Tibial nerve (tissue), 4 donors: ENCODE results near the gene SLC38A3. TPM values are rescaled to one million over a fixed set of nuclear protein-coding genes. Genes with fewer than 3 reads are reported as not detected.

Source experiments
- DNase-seq, 2 donors: peaks; one replicate each; pipeline ENCODE4 v3.0.0-alpha.2; 2019; ENCODE audit warnings: low spot score in 2 of 2
- H3K27ac ChIP-seq, 4 donors: fragments of 200-600 bp; sonication (generic) in 3 of 4; one replicate each; pipeline ENCODE4 v1.5.1; 2017 to 2019; ENCODE audit warnings: mild to moderate bottlenecking in 1 of 4
- H3K27me3 ChIP-seq, 2 donors: fragments of 200-600 bp; sonication (generic) in 1 of 2; one replicate each; pipeline versions ENCODE4 v1.5.1 to v1.6.0; 2017 to 2019
- H3K36me3 ChIP-seq, 3 donors: fragments of 200-600 bp; sonication (generic); one replicate each; pipeline ENCODE4 v1.5.1; 2018 to 2019
- H3K4me1 ChIP-seq, 4 donors: fragments of 200-600 bp; sonication (generic) in 3 of 4; one replicate each; pipeline ENCODE4 v1.5.1; 2017 to 2019
- H3K4me3 ChIP-seq, 4 donors: fragments of 200-600 bp; sonication (generic) in 3 of 4; one replicate each; pipeline ENCODE4 v1.5.1; 2017 to 2019; ENCODE audit warnings: mild to moderate bottlenecking in 1 of 4, moderate library complexity in 1 of 4
- H3K9me3 ChIP-seq, 4 donors: fragments of 200-600 bp; sonication (generic) in 3 of 4; one replicate each; pipeline ENCODE4 v1.5.1; 2017 to 2019
- CTCF ChIP-seq, 5 experiments: fragments of 200-600 bp in 3 of 5; fragments of 450-650 bp in 2 of 5; sonication (generic) in 3 of 5; IDR thresholded peaks; one replicate each; pipeline ENCODE4 v1.5.1; 2016 to 2019; ENCODE audit warnings: antibody characterized with exemption in 5 of 5, mild to moderate bottlenecking in 3 of 5, moderate library complexity in 2 of 5
- EP300 ChIP-seq, 2 donors: sonication (generic); formaldehyde crosslinking; IDR thresholded peaks; one replicate each; pipeline ENCODE4 v1.6.1; 2017; ENCODE audit warnings: antibody characterized with exemption in 2 of 2, mild to moderate bottlenecking in 1 of 2
- POLR2A ChIP-seq, 2 donors: fragments of 450-650 bp; IDR thresholded peaks; one replicate each; pipeline ENCODE4 v1.6.1; 2017; ENCODE audit warnings: antibody characterized with exemption in 2 of 2, mild to moderate bottlenecking in 2 of 2, moderate library complexity in 2 of 2
- WGBS, 2 donors: methylation state at CpG; one replicate each; pipeline ENCODE4 v1.1.5; 2018; 5-methylcytosine and 5-hydroxymethylcytosine counted together
- total RNA-seq, 4 donors: library from RNA; depleted of rRNA; stranded (reverse); fragments of >200 nt; gene quantifications; one replicate each; pipeline ENCODE4 v1.1.0, GENCODE V29; 2016

Gene SLC38A3
- total RNA-seq, 4 donors from 2014 or later = 0.21 to 8.1 (median 1.5) TPM

- H3K36me3 ChIP-seq = no peaks in the 10 kb centered on the region
- H3K9me3 ChIP-seq = no peaks in the 10 kb centered on the region
- no peak overlapping the region for H3K27ac ChIP-seq
- H3K4me3 ChIP-seq = no peak overlapping the region
- WGBS, 2 donors = 74 to 79% methylated on average over 16 of the region's 16 CpGs
- TF ChIP-seq CTCF (IDR thresholded peaks at IDR 0.05) = no peak
- TF ChIP-seq EP300 (IDR thresholded peaks at IDR 0.05) = no peak
- no peak for TF ChIP-seq POLR2A (IDR thresholded peaks at IDR 0.05)
- H3K27me3 ChIP-seq = peaks cover 0 to 65% of the 10 kb centered on the region in 2 donors
- no peak for DNase-seq
- peaks cover 0 to 22% (median 10%) of the 10 kb centered on the region in 4 donors for H3K4me1 ChIP-seq
These were observed 2.5 kb upstream of the SLC38A3 start for GRCh38 chr3:50202353-50203112.

GRCh38 chr3:50203113-50203808, 1.8 kb upstream of the SLC38A3 start:
- no peak overlapping the region for H3K4me3 ChIP-seq
- no peak overlapping the region for H3K27ac ChIP-seq
- no peak for DNase-seq
- peaks cover 0 to 22% (median 10%) of the 10 kb centered on the region in 4 donors for H3K4me1 ChIP-seq
- peaks cover 0 to 65% of the 10 kb centered on the region in 2 donors for H3K27me3 ChIP-seq
- no peaks in the 10 kb centered on the region for H3K36me3 ChIP-seq
- 66 to 81% methylated on average over 4 to 9 of the region's 9 CpGs for WGBS, 2 donors
- TF ChIP-seq EP300 (IDR thresholded peaks at IDR 0.05) = no peak
- TF ChIP-seq POLR2A (IDR thresholded peaks at IDR 0.05) = no peak
- no peak for TF ChIP-seq CTCF (IDR thresholded peaks at IDR 0.05)
- no peaks in the 10 kb centered on the region for H3K9me3 ChIP-seq

GRCh38 chr3:50203809-50204803, 965 bp upstream of the SLC38A3 start:
- no peak for DNase-seq
- H3K4me1 ChIP-seq = peaks cover 0 to 22% (median 10%) of the 10 kb centered on the region in 4 donors
- H3K27me3 ChIP-seq = peaks cover 0 to 63% of the 10 kb centered on the region in 2 donors
- H3K9me3 ChIP-seq = no peaks in the 10 kb centered on the region
- TF ChIP-seq CTCF (IDR thresholded peaks at IDR 0.05) (no peak), POLR2A (IDR thresholded peaks at IDR 0.05) (no peak), EP300 (IDR thresholded peaks at IDR 0.05) (no peak)
- 68 to 72% methylated on average over 11 to 12 of the region's 12 CpGs for WGBS, 2 donors
- no peaks in the 10 kb centered on the region for H3K36me3 ChIP-seq
- no peak overlapping the region for H3K4me3 ChIP-seq
- peak overlapping the region in 1 of 4 donors; percentile 66 for H3K27ac ChIP-seq

- Histone ChIP-seq H3K27ac (peak overlapping the region in 1 of 4 donors; percentile 66), H3K4me1 (peaks cover 0 to 22% (median 10%) of the 10 kb centered on the region in 4 donors), H3K27me3 (peaks cover 0 to 53% of the 10 kb centered on the region in 2 donors), H3K36me3 (no peaks in the 10 kb centered on the region), H3K9me3 (no peaks in the 10 kb centered on the region), H3K4me3 (peak overlapping the region; percentile 31 to 57 (median 44))
- 5 to 16% methylated on average over 22 to 44 of the region's 67 CpGs for WGBS, 2 donors
- DNase-seq = no peak
- no peak for TF ChIP-seq EP300 (IDR thresholded peaks at IDR 0.05)
- no peak for TF ChIP-seq POLR2A (IDR thresholded peaks at IDR 0.05)
- TF ChIP-seq CTCF (IDR thresholded peaks at IDR 0.05) = no peak
These were observed 574 bp downstream of the SLC38A3 start for GRCh38 chr3:50205413-50206276.
